Activated naive CD8-positive, alpha-beta T cell treated with anti-CD3 and anti-CD28 coated beads, Interleukin-2, amount 10 ng/mL, durations not matched to agents 7 days and 5 days (primary cell): Measurements from ENCODE around the gene PPP2R5E. TPM values are rescaled to one million over a fixed set of nuclear protein-coding genes. Genes with fewer than 3 reads are reported as not detected.

ENCODE experiments used
- total RNA-seq, 2 experiments: library from RNA; stranded (reverse); gene quantifications; one replicate each; pipeline ENCODE4 v1.2.3, GENCODE V29; 2021

PPP2R5E gene
- total RNA-seq, 2 experiments from 2014 or later = 46.5 to 48.4 TPM

Other genes starting within 250 kb of the PPP2R5E start
- not detected for gene GPHB5, start 224.4 kb downstream of the PPP2R5E start, total RNA-seq
- gene WDR89, start 98.5 kb upstream of the PPP2R5E start, total RNA-seq = 10 to 100 TPM; 22.7 to 23.1 TPM
- gene SGPP1, start 184.7 kb upstream of the PPP2R5E start, total RNA-seq = 10 to 100 TPM; 14.7 to 15.7 TPM